Liver (tissue), 9 donors: ENCODE measurements around the gene ZNF346. TPM values are rescaled to one million over a fixed set of nuclear protein-coding genes. Genes with fewer than 3 reads are reported as not detected.

Experiments
- DNase-seq: peaks from one replicate; pipeline ENCODE4 v3.0.0-alpha.2; 2017; ENCODE audit warnings: low spot score
- H3K27ac ChIP-seq, 2 donors: one replicate each; pipeline ENCODE4 v1.7.0; 2013; ENCODE audit warnings: inconsistent platforms in 2 of 2, low read length in 2 of 2, control low read depth in 1 of 2, low read depth in 1 of 2, mild to moderate bottlenecking in 1 of 2
- H3K27me3 ChIP-seq, 4 donors: one replicate each; pipeline versions ENCODE4 v1.6.1 to v1.7.0; 2013; ENCODE audit warnings: low read length in 3 of 4, inconsistent platforms in 1 of 4, mild to moderate bottlenecking in 1 of 4, moderate library complexity in 1 of 4; ENCODE audit not compliant: control insufficient read depth in 4 of 4, insufficient read depth in 4 of 4
- H3K36me3 ChIP-seq, 4 donors: one replicate each; pipeline versions ENCODE4 v1.6.1 to v1.7.0; 2013; ENCODE audit warnings: low read length in 3 of 4, mild to moderate bottlenecking in 3 of 4, low read depth in 1 of 4, moderate library complexity in 1 of 4; ENCODE audit not compliant: control insufficient read depth in 4 of 4, insufficient read depth in 3 of 4
- H3K4me1 ChIP-seq, 4 donors: one replicate each; pipeline versions ENCODE4 v1.6.1 to v1.7.0; 2013; ENCODE audit warnings: low read length in 3 of 4, mild to moderate bottlenecking in 3 of 4, moderate library complexity in 1 of 4; ENCODE audit not compliant: control insufficient read depth in 4 of 4, insufficient read depth in 4 of 4
- H3K4me3 ChIP-seq, 3 donors: one replicate each; pipeline versions ENCODE4 v1.6.1 to v1.7.0; 2013; ENCODE audit warnings: low read length in 3 of 3, control low read depth in 1 of 3, low read depth in 1 of 3, mild to moderate bottlenecking in 1 of 3
- H3K9ac ChIP-seq, 2 donors: one replicate each; pipeline ENCODE4 v1.7.0; 2013; ENCODE audit warnings: low read length in 2 of 2, mild to moderate bottlenecking in 2 of 2, moderate library complexity in 2 of 2, control low read depth in 1 of 2, low read depth in 1 of 2
- H3K9me3 ChIP-seq, 4 donors: one replicate each; pipeline versions ENCODE4 v1.6.1 to v1.7.0; 2013; ENCODE audit warnings: low read length in 3 of 4; ENCODE audit not compliant: control insufficient read depth in 4 of 4
- EGR1 ChIP-seq, 2 donors: IDR thresholded peaks; 2 replicates each; pipeline ENCODE4 v1.6.1; 2016 to 2018; ENCODE audit warnings: antibody characterized with exemption in 2 of 2, low read depth in 2 of 2
- GABPA ChIP-seq, 2 donors: IDR thresholded peaks in 1 of 2; conservative IDR thresholded peaks in 1 of 2; 2 replicates each; pipeline ENCODE4 v1.6.1; 2016; ENCODE audit warnings: antibody characterized with exemption in 2 of 2, mild to moderate bottlenecking in 1 of 2, moderate library complexity in 1 of 2
- HNF4A ChIP-seq, 2 donors: conservative IDR thresholded peaks; 2 replicates each; pipeline ENCODE4 v1.6.1; 2016; ENCODE audit warnings: antibody characterized with exemption in 2 of 2, mild to moderate bottlenecking in 2 of 2
- HNF4G ChIP-seq: IDR thresholded peaks from 2 replicates; pipeline ENCODE4 v1.6.1; 2016; ENCODE audit warnings: antibody characterized with exemption
- JUND ChIP-seq, 2 donors: IDR thresholded peaks; 2 replicates each; pipeline ENCODE4 v1.6.1; 2016; ENCODE audit warnings: antibody characterized with exemption in 2 of 2
- NR2F2 ChIP-seq: IDR thresholded peaks from 2 replicates; pipeline ENCODE4 v1.6.1; 2016; ENCODE audit warnings: antibody characterized with exemption
- REST ChIP-seq: IDR thresholded peaks from 2 replicates; pipeline ENCODE4 v1.6.1; 2016; ENCODE audit warnings: antibody characterized with exemption, mild to moderate bottlenecking
- SP1 ChIP-seq: IDR thresholded peaks from 2 replicates; pipeline ENCODE4 v1.6.1; 2018; ENCODE audit warnings: antibody characterized with exemption, mild to moderate bottlenecking
- YY1 ChIP-seq: IDR thresholded peaks from 2 replicates; pipeline ENCODE4 v1.6.1; 2016; ENCODE audit warnings: antibody characterized with exemption, mild to moderate bottlenecking
- ZBTB33 ChIP-seq: IDR thresholded peaks from 2 replicates; pipeline ENCODE4 v1.6.1; 2016; ENCODE audit warnings: antibody characterized with exemption
- WGBS: extraction: QIAGEN DNeasy Blood & Tissue Kit; methylation state at CpG from one replicate; pipeline ENCODE4 v1.1.7; 2013; 5-methylcytosine and 5-hydroxymethylcytosine counted together
- polyA plus RNA-seq, 2 donors: library from polyadenylated mRNA; stranded (reverse) in 1 of 2; unstranded in 1 of 2; fragments of 200-250 nt in 1 of 2; fragments of >200 nt in 1 of 2; fragmentation: Nextera tagmentation in 1 of 2; extraction: Ambion mirVana in 1 of 2; gene quantifications; one replicate each; pipeline versions ENCODE4 v1.2.1 to v1.2.3, GENCODE V29; 2013 to 2015
- total RNA-seq, 2 donors: library from RNA; depleted of rRNA; stranded (reverse); fragments of >200 nt; gene quantifications; one replicate each; pipeline ENCODE4 v1.2.3, GENCODE V29; 2014
- TF ChIP-seq, protein P1 (sequence below): IDR thresholded peaks from 2 replicates; pipeline ENCODE4 v1.6.1; 2016; ENCODE audit warnings: antibody characterized with exemption
- TF ChIP-seq, protein P2 (sequence below): IDR thresholded peaks from 2 replicates; pipeline ENCODE4 v1.6.1; 2016; ENCODE audit warnings: antibody characterized with exemption
- donor health status: healthy.
- donor health status: healthy.
- donor health status: healthy.
- donor health status: healthy.
- donor health status: healthy.

Gene ZNF346
- total and polyA plus RNA-seq, 4 donors, result 3.7 to 11.0 (median 6.4) TPM

DNA sequence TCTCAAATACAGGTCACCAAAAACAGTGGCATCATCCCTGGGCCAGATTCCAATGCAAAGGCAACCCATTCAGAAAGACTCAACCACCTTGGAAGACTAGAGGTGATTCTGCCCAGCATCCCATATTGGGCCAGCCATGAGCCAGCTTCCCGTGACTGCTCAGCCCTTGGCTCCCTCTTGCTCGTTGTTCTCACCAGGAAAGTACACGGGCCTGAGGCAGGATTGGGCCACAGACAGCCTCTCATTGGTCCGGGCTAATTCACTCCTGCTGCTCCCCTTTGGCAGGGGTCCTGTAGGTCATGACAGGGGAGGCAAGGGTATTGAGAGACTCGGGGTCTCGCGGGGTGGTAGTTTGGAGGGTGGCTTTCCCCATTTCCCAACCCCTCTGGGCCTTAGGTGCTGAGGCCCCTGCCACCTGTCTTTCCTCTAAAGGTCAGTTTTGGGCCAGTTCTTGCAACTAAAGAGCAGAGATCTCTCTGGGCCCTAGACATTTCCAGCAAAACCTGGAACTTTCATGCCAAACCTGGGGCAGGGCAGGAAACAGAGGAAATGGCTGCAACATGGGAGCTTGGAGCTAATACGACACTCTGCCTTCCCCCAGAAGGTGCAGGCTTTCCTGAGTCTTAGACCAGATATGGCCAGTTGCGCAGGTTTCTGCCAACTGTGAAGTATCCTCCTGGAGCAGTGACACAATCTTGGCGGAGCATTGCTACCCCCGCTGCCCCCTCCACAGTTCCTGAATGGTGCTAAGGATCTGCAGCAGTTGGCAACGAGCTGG is 42.2 kb downstream of the ZNF346 start (continued):
- no peak for TF ChIP-seq ZBTB33

DNA sequence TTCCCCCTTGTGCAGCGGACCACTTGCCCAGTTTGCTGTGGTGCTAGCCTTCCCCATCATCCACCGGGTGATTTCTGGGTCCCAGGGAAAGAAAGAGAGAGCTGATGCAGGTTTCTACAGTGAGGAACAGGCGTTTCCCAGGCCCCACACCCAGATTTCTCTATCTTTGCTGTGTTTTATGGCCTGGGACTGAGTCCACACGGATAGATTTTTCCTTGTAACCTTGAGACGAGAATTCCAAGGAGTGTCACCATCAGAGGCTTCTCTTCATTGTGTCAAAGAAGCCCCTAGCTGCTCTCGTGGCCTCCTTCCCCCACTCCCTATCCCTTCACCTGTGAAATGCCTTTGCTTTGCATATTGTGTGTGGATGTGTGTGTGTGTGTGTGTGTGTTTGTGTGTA is 43.0 kb downstream of the ZNF346 start:
- TF ChIP-seq, protein P1, sequence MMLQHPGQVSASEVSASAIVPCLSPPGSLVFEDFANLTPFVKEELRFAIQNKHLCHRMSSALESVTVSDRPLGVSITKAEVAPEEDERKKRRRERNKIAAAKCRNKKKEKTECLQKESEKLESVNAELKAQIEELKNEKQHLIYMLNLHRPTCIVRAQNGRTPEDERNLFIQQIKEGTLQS, result no peak
- TF ChIP-seq ZBTB33, result no peak
- no peak for TF ChIP-seq JUND (IDR thresholded peaks at IDR 0.05)
- no peak for TF ChIP-seq YY1
- no peak for TF ChIP-seq NR2F2
- no peak for TF ChIP-seq HNF4G
- no peak for TF ChIP-seq GABPA (IDR thresholded peaks at IDR 0.05 in 1 of 2, conservative IDR thresholded peaks at IDR 0.05 in 1 of 2)
- no peak for TF ChIP-seq SP1
- no peak for TF ChIP-seq REST
- no peak for TF ChIP-seq EGR1 (IDR thresholded peaks at IDR 0.05; ENCODE audit: low read depth in 2 of 2)
- TF ChIP-seq, protein P2, sequence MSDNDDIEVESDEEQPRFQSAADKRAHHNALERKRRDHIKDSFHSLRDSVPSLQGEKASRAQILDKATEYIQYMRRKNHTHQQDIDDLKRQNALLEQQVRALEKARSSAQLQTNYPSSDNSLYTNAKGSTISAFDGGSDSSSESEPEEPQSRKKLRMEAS, result no peak
- no peak for TF ChIP-seq HNF4A (conservative IDR thresholded peaks at IDR 0.05)

More for the DNA sequence above, 43.0 kb downstream of the ZNF346 start:
- Histone ChIP-seq H3K4me3 (no peak overlapping the region), H3K9me3 (no peaks in the 10 kb centered on the region), H3K36me3 (peaks cover 0 to 16% (median 8%) of the 10 kb centered on the region in 4 donors), H3K4me1 (no peaks in the 10 kb centered on the region), H3K27ac (no peak overlapping the region), H3K27me3 (no peaks in the 10 kb centered on the region), H3K9ac (no peak overlapping the region)
- 87% methylated on average over 6 of the region's 6 CpGs for WGBS
- no peak for DNase-seq
